Upper lobe of left lung (tissue), 4 donors: ENCODE results near the gene EDARADD.

Experiments
- EP300 ChIP-seq, 4 donors: sonication (generic); formaldehyde crosslinking; IDR thresholded peaks; one replicate each; pipeline ENCODE4 v1.5.1; 2017; ENCODE audit warnings: antibody characterized with exemption in 4 of 4, control low read depth in 2 of 4
- POLR2A ChIP-seq, 4 donors: fragments of 450-650 bp; IDR thresholded peaks; one replicate each; pipeline ENCODE4 v1.5.1; 2016 to 2017; ENCODE audit warnings: antibody characterized with exemption in 4 of 4, mild to moderate bottlenecking in 2 of 4
- POLR2AphosphoS5 ChIP-seq, 2 donors: sonication (generic); formaldehyde crosslinking; IDR thresholded peaks; one replicate each; pipeline ENCODE4 v1.5.1; 2017; ENCODE audit warnings: antibody characterized with exemption in 2 of 2
- TF ChIP-seq, protein P1 (sequence below), 6 experiments: fragments of 450-650 bp in 4 of 6; fragments of 200-600 bp in 2 of 6; sonication (generic) in 2 of 6; IDR thresholded peaks; one replicate each; pipeline ENCODE4 v1.5.1; 2016 to 2019; ENCODE audit warnings: antibody characterized with exemption in 6 of 6

DNA sequence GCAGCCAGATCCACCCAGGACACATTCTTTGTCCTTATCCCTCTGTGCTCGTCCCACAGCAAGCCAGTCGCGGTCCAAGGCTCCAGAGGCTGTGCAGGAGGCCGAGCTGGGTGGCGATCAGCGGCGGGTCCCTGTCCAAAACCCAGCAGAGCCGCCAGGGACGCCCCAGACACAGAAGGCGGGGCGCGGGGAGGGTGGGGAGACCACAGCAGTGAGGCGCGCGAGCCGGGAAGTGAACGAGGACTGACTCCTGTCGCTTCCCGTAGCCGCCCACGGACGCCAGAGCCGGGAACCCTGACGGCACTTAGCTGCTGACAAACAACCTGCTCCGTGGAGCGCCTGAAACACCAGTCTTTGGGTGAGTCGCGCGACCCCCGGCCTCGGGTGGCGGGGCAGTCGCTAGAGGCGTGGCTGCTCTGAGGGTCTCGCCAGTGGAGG, 129.6 kb downstream of the EDARADD start, which contains the start of gene LGALS8:
- TF ChIP-seq, protein P1, sequence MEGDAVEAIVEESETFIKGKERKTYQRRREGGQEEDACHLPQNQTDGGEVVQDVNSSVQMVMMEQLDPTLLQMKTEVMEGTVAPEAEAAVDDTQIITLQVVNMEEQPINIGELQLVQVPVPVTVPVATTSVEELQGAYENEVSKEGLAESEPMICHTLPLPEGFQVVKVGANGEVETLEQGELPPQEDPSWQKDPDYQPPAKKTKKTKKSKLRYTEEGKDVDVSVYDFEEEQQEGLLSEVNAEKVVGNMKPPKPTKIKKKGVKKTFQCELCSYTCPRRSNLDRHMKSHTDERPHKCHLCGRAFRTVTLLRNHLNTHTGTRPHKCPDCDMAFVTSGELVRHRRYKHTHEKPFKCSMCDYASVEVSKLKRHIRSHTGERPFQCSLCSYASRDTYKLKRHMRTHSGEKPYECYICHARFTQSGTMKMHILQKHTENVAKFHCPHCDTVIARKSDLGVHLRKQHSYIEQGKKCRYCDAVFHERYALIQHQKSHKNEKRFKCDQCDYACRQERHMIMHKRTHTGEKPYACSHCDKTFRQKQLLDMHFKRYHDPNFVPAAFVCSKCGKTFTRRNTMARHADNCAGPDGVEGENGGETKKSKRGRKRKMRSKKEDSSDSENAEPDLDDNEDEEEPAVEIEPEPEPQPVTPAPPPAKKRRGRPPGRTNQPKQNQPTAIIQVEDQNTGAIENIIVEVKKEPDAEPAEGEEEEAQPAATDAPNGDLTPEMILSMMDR (IDR thresholded peaks at IDR 0.05), result peak in 1 of 6 experiments; percentile 10
- TF ChIP-seq POLR2A (IDR thresholded peaks at IDR 0.05) (peak in 2 of 4 donors; percentile 49 to 57), EP300 (IDR thresholded peaks at IDR 0.05) (peak in 1 of 4 donors; percentile 66), POLR2AphosphoS5 (IDR thresholded peaks at IDR 0.05) (peak; percentile 89 to 92)
